Thyroid gland (tissue), 4 donors: ENCODE measurements around the gene AFF2.

Source experiments
- POLR2A ChIP-seq, 2 donors: fragments of 450-650 bp; IDR thresholded peaks; one replicate each; pipeline ENCODE4 v1.6.1; 2017; ENCODE audit warnings: antibody characterized with exemption in 2 of 2, mild to moderate bottlenecking in 2 of 2, moderate library complexity in 1 of 2
- TF ChIP-seq, protein P1 (sequence below), 6 experiments: fragments of 200-600 bp in 3 of 6; fragments of 450-650 bp in 3 of 6; sonication (generic) in 3 of 6; IDR thresholded peaks; one replicate each; pipeline ENCODE4 v1.5.1; 2016 to 2019; ENCODE audit warnings: antibody characterized with exemption in 6 of 6, mild to moderate bottlenecking in 2 of 6, inconsistent platforms in 1 of 6, moderate library complexity in 1 of 6

DNA sequence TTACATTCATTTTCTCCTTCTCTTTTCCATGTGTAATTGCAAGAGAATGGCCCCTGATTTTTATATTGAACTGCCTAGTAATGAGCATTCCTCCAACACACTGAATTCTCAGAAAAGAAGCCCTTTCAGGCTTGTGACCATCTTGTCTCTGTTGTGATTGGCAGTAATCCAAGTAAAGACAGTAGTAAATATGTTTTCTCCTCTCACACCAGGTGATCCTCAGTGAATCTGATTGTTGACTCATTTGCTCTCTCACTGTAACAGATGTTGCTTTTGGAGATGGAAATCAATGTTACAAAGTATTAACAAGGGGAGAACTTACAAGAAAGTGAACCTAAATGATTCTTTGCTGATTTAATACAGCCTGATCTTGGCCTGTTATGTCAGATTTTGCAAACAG is 271.0 kb downstream of the AFF2 start:
- TF ChIP-seq POLR2A (IDR thresholded peaks at IDR 0.05): no peak
- TF ChIP-seq, protein P1, sequence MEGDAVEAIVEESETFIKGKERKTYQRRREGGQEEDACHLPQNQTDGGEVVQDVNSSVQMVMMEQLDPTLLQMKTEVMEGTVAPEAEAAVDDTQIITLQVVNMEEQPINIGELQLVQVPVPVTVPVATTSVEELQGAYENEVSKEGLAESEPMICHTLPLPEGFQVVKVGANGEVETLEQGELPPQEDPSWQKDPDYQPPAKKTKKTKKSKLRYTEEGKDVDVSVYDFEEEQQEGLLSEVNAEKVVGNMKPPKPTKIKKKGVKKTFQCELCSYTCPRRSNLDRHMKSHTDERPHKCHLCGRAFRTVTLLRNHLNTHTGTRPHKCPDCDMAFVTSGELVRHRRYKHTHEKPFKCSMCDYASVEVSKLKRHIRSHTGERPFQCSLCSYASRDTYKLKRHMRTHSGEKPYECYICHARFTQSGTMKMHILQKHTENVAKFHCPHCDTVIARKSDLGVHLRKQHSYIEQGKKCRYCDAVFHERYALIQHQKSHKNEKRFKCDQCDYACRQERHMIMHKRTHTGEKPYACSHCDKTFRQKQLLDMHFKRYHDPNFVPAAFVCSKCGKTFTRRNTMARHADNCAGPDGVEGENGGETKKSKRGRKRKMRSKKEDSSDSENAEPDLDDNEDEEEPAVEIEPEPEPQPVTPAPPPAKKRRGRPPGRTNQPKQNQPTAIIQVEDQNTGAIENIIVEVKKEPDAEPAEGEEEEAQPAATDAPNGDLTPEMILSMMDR (IDR thresholded peaks at IDR 0.05): no peak
